MM.1S (cell line): ENCODE results near the gene LMAN1.

Experiments used
- CTCF ChIP-seq: fragments of 300-600 bp; sonication (generic); IDR thresholded peaks from 2 replicates; pipeline ENCODE4 v1.5.1; 2016; ENCODE audit warnings: antibody characterized with exemption, low read length, mixed read lengths
- EZH2 ChIP-seq: fragments of 300-600 bp; sonication (generic); optimal IDR thresholded peaks from 2 replicates; pipeline ENCODE3; 2017; ENCODE audit warnings: low read depth, mild to moderate bottlenecking, antibody characterized with exemption, low read length, mixed read lengths
- EZH2phosphoT487 ChIP-seq: fragments of 300-600 bp; sonication (generic); IDR thresholded peaks from 2 replicates; pipeline ENCODE4 v1.6.1; 2018; ENCODE audit warnings: antibody characterized with exemption, low read length

- TF ChIP-seq CTCF, result no peak
- no peak for TF ChIP-seq EZH2
- no peak for TF ChIP-seq EZH2phosphoT487
These were observed 35.0 kb downstream of the LMAN1 start for GRCh38 chr18:59323931-59324622.
